ENCODE results near the gene PHLPP1.

Gene PHLPP1

DNA sequence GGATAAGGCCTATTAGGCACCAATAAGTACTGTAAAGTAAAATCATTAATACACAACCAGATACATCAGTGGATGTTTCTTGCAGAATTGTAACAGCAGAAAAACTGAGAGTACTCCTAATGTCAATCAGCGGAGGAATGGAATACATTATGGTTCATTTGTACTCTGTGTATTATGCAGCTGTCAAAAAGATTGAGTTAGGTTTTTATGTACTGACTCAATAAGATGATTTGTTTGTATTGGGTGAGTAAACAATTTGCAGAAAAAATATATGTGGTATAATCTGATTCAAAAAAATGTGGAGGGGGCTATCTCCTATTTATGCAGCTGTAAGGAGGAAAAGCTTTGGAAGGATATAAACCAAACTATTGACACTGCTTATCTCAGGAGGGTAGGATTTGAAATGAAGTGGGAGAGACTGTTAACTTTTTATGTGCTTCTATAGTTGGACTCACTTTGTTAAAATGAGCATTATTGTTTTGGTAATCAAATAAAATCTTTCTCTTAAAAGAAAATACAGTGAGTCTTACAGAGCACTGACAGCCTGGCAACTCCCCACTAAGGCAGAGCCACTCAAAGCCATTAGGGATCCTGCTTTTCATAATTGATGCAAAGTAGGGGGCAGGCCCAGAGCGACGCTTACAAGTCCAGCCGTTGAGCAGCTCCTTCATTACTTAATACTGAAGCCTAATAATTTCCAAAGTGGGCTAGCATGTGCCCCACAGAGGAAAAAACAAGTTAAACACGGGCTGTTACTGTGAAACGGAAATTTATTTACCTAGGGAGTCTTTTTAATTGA lies 168.8 kb downstream of the PHLPP1 start:
- H3K4me3 ChIP-seq (ENCODE audit: low read depth in 1 of 2, low read length in 1 of 2) = no peak overlapping the region

DNA sequence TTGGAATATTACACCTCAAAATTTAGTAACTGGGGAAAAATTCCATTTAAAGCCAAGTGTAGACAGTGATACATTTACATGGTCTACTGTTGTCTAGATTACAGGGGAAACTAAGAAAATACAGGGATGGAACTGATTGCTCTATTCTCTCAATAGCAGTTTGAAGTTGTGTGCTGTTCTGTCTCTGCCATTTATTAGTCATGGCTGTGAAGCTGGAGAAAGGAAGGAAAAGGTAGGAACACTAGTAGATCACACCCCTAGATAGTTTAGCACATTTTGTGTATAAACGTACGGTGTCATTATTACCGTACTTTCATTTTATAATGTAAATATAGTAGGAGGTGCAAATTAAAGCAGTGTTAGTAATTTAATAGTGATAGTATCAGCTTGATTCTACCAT lies 170.5 kb downstream of the PHLPP1 start:
- no peaks in the 10 kb centered on the region for H3K27me3 ChIP-seq
- no peak overlapping the region for H3K27ac ChIP-seq
- TF ChIP-seq, protein P1, sequence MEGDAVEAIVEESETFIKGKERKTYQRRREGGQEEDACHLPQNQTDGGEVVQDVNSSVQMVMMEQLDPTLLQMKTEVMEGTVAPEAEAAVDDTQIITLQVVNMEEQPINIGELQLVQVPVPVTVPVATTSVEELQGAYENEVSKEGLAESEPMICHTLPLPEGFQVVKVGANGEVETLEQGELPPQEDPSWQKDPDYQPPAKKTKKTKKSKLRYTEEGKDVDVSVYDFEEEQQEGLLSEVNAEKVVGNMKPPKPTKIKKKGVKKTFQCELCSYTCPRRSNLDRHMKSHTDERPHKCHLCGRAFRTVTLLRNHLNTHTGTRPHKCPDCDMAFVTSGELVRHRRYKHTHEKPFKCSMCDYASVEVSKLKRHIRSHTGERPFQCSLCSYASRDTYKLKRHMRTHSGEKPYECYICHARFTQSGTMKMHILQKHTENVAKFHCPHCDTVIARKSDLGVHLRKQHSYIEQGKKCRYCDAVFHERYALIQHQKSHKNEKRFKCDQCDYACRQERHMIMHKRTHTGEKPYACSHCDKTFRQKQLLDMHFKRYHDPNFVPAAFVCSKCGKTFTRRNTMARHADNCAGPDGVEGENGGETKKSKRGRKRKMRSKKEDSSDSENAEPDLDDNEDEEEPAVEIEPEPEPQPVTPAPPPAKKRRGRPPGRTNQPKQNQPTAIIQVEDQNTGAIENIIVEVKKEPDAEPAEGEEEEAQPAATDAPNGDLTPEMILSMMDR (IDR thresholded peaks at IDR 0.05) = no peak
- H3K36me3 ChIP-seq = no peaks in the 10 kb centered on the region
- H3K4me3 ChIP-seq (ENCODE audit: low read depth in 1 of 2, low read length in 1 of 2) = no peak overlapping the region
- H3K9me3 ChIP-seq = no peaks in the 10 kb centered on the region
- H3K4me1 ChIP-seq (ENCODE audit: control insufficient read depth in 1 of 2, insufficient read depth in 1 of 2, low read depth in 1 of 2, low read length in 1 of 2) = no peaks in the 10 kb centered on the region

More for the DNA sequence above, 168.8 kb downstream of the PHLPP1 start:
- Histone ChIP-seq H3K9me3 (no peaks in the 10 kb centered on the region), H3K4me1 (ENCODE audit: control insufficient read depth in 1 of 2, insufficient read depth in 1 of 2, low read depth in 1 of 2, low read length in 1 of 2) (no peaks in the 10 kb centered on the region), H3K36me3 (no peaks in the 10 kb centered on the region), H3K27me3 (no peaks in the 10 kb centered on the region), H3K27ac (no peak overlapping the region)
- TF ChIP-seq, protein P1 (IDR thresholded peaks at IDR 0.05) = no peak

DNA sequence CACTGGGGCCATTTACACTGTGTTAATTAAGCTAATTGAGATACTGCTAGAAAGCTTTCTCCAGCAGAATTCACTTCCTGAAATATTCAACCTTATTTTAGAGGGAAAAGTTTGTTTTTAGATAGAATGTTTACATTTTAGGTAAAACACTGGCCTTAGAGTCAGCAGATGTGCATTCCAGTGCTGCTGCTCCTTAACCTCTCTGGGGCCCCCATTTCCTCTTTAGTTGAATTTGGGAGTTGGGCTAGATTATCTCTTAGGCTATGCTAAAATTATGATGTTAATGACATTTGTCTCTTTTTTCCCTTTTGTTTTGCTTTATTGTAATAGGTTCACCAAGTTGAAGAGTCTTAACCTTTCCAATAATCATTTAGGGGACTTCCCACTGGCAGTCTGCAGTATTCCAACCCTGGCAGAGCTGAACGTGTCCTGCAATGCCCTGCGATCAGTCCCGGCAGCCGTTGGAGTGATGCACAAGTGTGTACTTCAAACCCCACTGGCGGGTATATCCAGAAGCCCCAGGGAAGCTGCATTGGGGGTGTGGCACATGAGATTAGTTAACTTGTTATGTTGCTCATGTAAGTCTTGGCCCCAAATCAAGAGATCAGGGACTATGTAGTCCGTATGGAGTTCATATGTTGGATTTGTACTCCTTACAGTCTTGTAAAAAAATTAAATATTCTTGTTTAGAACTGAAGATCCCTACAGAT lies 179.5 kb downstream of the PHLPP1 start:
- Histone ChIP-seq H3K4me1 (ENCODE audit: control insufficient read depth in 1 of 2, insufficient read depth in 1 of 2, low read depth in 1 of 2, low read length in 1 of 2) (peaks cover 0 to 6% of the 10 kb centered on the region in 2 experiments), H3K9me3 (no peaks in the 10 kb centered on the region), H3K36me3 (peaks cover 20% of the 10 kb centered on the region), H3K27ac (no peak overlapping the region), H3K4me3 (ENCODE audit: low read depth in 1 of 2, low read length in 1 of 2) (no peak overlapping the region), H3K27me3 (no peaks in the 10 kb centered on the region)
- TF ChIP-seq, protein P1 (IDR thresholded peaks at IDR 0.05) = no peak

DNA sequence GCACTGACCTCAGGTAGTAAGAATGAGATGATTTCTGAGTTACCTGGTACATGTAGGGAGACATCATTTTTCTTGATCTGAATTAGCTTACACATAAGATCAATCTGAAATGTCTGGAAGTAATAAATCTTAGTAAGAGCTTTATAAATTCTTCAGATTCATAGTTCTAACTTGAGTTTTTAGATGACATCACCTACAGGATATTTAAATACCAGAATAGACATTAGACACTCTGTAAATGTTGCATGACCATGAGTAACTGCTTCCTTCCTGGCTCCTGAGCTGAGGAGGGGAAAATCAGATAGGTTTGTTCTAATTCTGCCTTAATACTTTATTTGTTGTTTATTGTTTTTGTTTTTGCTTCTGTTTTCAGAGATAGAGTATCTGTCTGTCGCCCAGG lies 181.8 kb downstream of the PHLPP1 start:
- H3K27ac ChIP-seq = no peak overlapping the region
- H3K4me1 ChIP-seq (ENCODE audit: control insufficient read depth in 1 of 2, insufficient read depth in 1 of 2, low read depth in 1 of 2, low read length in 1 of 2) = peaks cover 0 to 6% of the 10 kb centered on the region in 2 experiments

DNA sequence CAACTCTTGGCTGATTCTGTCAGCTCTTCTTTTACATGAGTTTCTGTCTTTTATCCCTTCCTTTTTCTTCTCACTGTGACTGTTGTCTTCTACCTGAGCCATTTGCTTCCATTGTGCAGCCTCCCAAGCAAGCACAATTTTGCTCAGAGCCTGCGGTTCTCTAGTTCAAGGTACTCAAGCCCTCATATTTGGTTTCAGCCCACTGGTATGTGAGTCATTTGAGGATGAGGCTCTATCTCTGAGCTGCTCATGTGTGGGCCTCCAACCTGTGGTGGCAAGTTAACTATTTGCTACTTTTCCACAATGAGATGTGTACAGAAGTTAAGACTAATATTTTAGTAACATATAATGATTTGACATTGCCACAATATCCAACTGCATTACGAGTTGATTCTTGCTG lies 183.0 kb downstream of the PHLPP1 start:
- peaks cover 25% of the 10 kb centered on the region for H3K36me3 ChIP-seq
- H3K4me3 ChIP-seq (ENCODE audit: low read depth in 1 of 2, low read length in 1 of 2) = no peak overlapping the region
- no peak overlapping the region for H3K27ac ChIP-seq
- TF ChIP-seq, protein P1 (IDR thresholded peaks at IDR 0.05) = no peak
- no peaks in the 10 kb centered on the region for H3K27me3 ChIP-seq
- H3K4me1 ChIP-seq (ENCODE audit: control insufficient read depth in 1 of 2, insufficient read depth in 1 of 2, low read depth in 1 of 2, low read length in 1 of 2) = peaks cover 0 to 6% of the 10 kb centered on the region in 2 experiments
- H3K9me3 ChIP-seq = no peaks in the 10 kb centered on the region

More for the DNA sequence above, 181.8 kb downstream of the PHLPP1 start:
- Histone ChIP-seq H3K4me3 (ENCODE audit: low read depth in 1 of 2, low read length in 1 of 2) (no peak overlapping the region), H3K27me3 (no peaks in the 10 kb centered on the region), H3K36me3 (peaks cover 20% of the 10 kb centered on the region), H3K9me3 (no peaks in the 10 kb centered on the region)
- TF ChIP-seq, protein P1 (IDR thresholded peaks at IDR 0.05) = no peak

All from neutrophil (primary cell).